Right lobe of liver (tissue), 6 donors: Measurements from ENCODE around the gene NPIPA5. TPM values are rescaled to one million over a fixed set of nuclear protein-coding genes. Genes with fewer than 3 reads are reported as not detected.
"Not testable (repeated sequence)": the region's sequence is repeated elsewhere in the genome, so short reads cannot be mapped to it uniquely, and the experiment has no call there.

Source experiments
- ATAC-seq, 4 donors: fragments of 200-7000 bp; cut with Tn5 transposase; one replicate each; pipeline ENCODE4 v1.9.1; 2020; ENCODE audit warnings: mild to moderate bottlenecking in 4 of 4, moderate library complexity in 4 of 4
- DNase-seq, 3 donors: peaks; one replicate each; pipeline ENCODE4 v3.0.0-alpha.2; 2020
- H3K27ac ChIP-seq, 3 donors: fragments of 200-600 bp; one replicate each; pipeline ENCODE4 v1.8.0; 2022
- H3K27me3 ChIP-seq, 2 donors: fragments of 200-600 bp; one replicate each; pipeline ENCODE4 v1.8.0; 2022
- H3K36me3 ChIP-seq, 4 donors: fragments of 200-600 bp; sonication (generic) in 1 of 4; one replicate each; pipeline versions ENCODE4 v1.5.1 to v1.8.0; 2017 to 2022; ENCODE audit warnings: control low read depth in 1 of 4
- H3K4me1 ChIP-seq, 4 donors: fragments of 200-600 bp; sonication (generic) in 1 of 4; one replicate each; pipeline versions ENCODE4 v1.5.1 to v1.8.0; 2017 to 2022; ENCODE audit warnings: control low read depth in 1 of 4
- H3K4me3 ChIP-seq, 3 donors: fragments of 200-600 bp; one replicate each; pipeline ENCODE4 v1.8.0; 2022
- H3K9me3 ChIP-seq, 4 donors: fragments of 200-600 bp; sonication (generic) in 1 of 4; one replicate each; pipeline versions ENCODE4 v1.5.1 to v1.8.0; 2017 to 2022; ENCODE audit warnings: control low read depth in 1 of 4
- CTCF ChIP-seq, 4 donors: fragments of 200-600 bp in 3 of 4; fragments of 450-650 bp in 1 of 4; IDR thresholded peaks; one replicate each; pipeline versions ENCODE4 v1.5.1 to v1.8.0; 2016 to 2022; ENCODE audit warnings: antibody characterized with exemption in 4 of 4, mild to moderate bottlenecking in 2 of 4
- POLR2A ChIP-seq: fragments of 450-650 bp; IDR thresholded peaks from one replicate; pipeline ENCODE4 v1.6.1; 2017; ENCODE audit warnings: antibody characterized with exemption, mild to moderate bottlenecking
- whole genome bisulfite sequencing: methylation state at CpG from one replicate; pipeline ENCODE4 v1.1.6; 2018; ENCODE audit warnings: low coverage, low lambda C conversion rate; ENCODE audit not compliant: insufficient coverage; ENCODE audit errors: missing lambda C conversion rate; 5-methylcytosine and 5-hydroxymethylcytosine counted together
- intact Hi-C, 2 donors: fragments of 100-400 bp; cut with DNase I; formaldehyde crosslinking; loops; one replicate each; pipeline versions ENCODE4 v1.11.2 to v1.14.1; 2022
- total RNA-seq, 6 experiments: library from RNA; depleted of rRNA in 2 of 6; stranded (reverse); fragments of >200 nt in 2 of 6; fragmentation: NEBNext Ultra II Directional in 3 of 6; extraction: Animal tissue kit (Norgen Biotek cat#: 25700) in 3 of 6; gene quantifications; one replicate each; pipeline versions ENCODE4 v1.1.0 to v1.2.4, GENCODE V29; 2016 to 2023
- donor health status: DM: no; HTN: yes; CAD: no.
- donor health status: DM: no; HTN: no; CAD: no.
- donor health status: DM: no; HTN: no; CAD: no.
- donor health status: DM: no; HTN: yes; CAD: no.
- donor health status: DM: no; HTN: yes; CAD: no.

Gene NPIPA5
- total RNA-seq, 6 experiments from 2014 or later, result 1.9 to 5.5 (median 3.5) TPM; not detected in 1

DNA sequence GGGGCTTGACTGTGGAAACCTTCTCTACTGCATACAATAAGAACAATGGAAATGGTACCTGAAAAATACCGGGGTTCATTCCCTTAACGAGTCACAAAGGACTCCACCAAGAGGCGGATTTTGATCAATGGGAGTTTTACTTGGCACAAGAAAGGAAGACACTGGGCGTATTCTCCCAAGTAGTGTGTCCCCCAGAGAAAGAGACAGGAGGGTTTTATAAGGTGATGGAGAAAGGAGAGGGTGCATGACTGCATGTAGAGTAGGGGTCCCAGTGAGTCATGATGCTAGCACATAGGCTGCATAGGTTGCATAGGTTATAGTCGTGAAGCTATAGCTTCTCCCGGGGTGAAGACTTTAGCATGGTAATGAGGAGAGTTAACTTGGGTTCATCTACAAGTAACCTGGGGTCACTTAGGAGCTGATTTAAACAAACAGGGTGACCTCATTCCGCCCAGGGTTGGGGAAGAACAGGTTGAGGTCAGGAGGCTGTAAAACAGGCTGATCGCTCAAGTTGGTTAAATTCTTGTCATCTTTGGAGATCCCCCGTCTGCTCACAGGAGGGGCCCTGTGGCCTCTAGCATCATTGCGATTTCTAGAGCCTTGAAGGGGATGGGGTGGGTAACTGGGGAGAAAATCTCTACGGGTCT, 19.0 kb upstream of the NPIPA5 start:
- H3K4me3 ChIP-seq, result peak overlapping the region in 2 of 3 donors; percentile 66 to 67
- intact Hi-C loops, result no loop called here
- no peak for TF ChIP-seq POLR2A
- TF ChIP-seq CTCF (IDR thresholded peaks at IDR 0.05), result no peak
- H3K9me3 ChIP-seq, result no peaks in the 10 kb centered on the region
- peaks cover 0 to 25% (median 4%) of the 10 kb centered on the region in 4 donors for H3K4me1 ChIP-seq
- H3K36me3 ChIP-seq, result no peaks in the 10 kb centered on the region
- WGBS, result 32% methylated on average over 5 of the region's 11 CpGs
- peak overlapping the region in 1 of 3 donors; percentile 84 for H3K27ac ChIP-seq
- ATAC-seq (peak in 2 of 4 donors; percentile 29 to 44), DNase-seq (no peak)
- H3K27me3 ChIP-seq, result no peaks in the 10 kb centered on the region

GRCh38 chr16:15396509-15396829, 18.4 kb upstream of the NPIPA5 start:
- H3K9me3 ChIP-seq, DNase-seq, H3K27me3 ChIP-seq, H3K36me3 ChIP-seq, intact Hi-C loops: not testable (repeated sequence)
- Histone ChIP-seq H3K4me3 (peak overlapping the region; percentile 53 to 67 (median 66)), H3K4me1 (peaks cover 0 to 25% (median 4%) of the 10 kb centered on the region in 4 donors), H3K27ac (peak overlapping the region in 2 of 3 donors; percentile 49 to 84)
- no CpG with 5 or more reads among the region's 8 CpGs for WGBS
- ATAC-seq, result peak; percentile 2 to 20 (median 8)

- ATAC-seq (peak; percentile 67 to 92 (median 78)), DNase-seq (peak; percentile 69 to 86 (median 82))
- Histone ChIP-seq H3K4me1 (peaks cover 0 to 25% (median 4%) of the 10 kb centered on the region in 4 donors), H3K27ac (peak within 1 kb of the TSS in 2 of 3 donors; percentile 49 to 84), H3K4me3 (peak within 1 kb of the TSS; percentile 53 to 67 (median 66))
- H3K27me3 ChIP-seq, H3K9me3 ChIP-seq, H3K36me3 ChIP-seq, intact Hi-C loops: not testable (repeated sequence)
- 5% methylated on average over 15 of the region's 79 CpGs for WGBS
- peak; percentile 57 for TF ChIP-seq POLR2A
These were observed 17.8 kb upstream of the NPIPA5 start, which contains the start of gene MPV17L for GRCh38 chr16:15395631-15396508. Gene MPV17L, plus strand, starts transcription at chr16:15395754. Its CDS starts 144 bp downstream, at chr16:15395898.

GRCh38 chr16:15393025-15393424, 14.9 kb upstream of the NPIPA5 start:
- H3K36me3 ChIP-seq, H3K27ac ChIP-seq, intact Hi-C loops, H3K27me3 ChIP-seq, H3K4me3 ChIP-seq, DNase-seq, H3K9me3 ChIP-seq, ATAC-seq: not testable (repeated sequence)
- 80% methylated on average over 5 of the region's 8 CpGs for WGBS
- peaks cover 0 to 13% (median 0%) of the 10 kb centered on the region in 4 donors for H3K4me1 ChIP-seq

DNA sequence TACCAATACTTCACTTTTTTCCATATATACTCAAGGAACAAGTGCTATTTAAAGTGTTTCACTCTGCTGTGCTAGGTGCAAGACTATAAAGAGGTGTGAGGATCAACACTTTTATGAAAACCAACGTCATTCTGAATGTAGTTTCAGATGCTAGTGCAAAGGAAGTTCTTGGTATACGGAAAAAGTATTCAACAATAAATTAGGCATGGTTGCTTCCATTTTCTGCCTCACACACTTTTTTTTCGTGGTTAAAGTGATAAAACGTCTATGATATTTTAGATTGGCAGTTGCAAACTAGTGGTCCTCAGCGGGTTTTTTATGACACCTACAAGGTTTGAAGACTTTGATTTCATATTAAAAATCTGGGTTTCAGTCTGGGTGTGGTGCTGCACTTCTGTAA, 11.8 kb upstream of the NPIPA5 start:
- H3K9me3 ChIP-seq, H3K27ac ChIP-seq, DNase-seq, H3K4me3 ChIP-seq, H3K36me3 ChIP-seq, H3K4me1 ChIP-seq, H3K27me3 ChIP-seq, ATAC-seq, intact Hi-C loops: not testable (repeated sequence)
- 67% methylated on average over 5 of the region's 5 CpGs for WGBS

DNA sequence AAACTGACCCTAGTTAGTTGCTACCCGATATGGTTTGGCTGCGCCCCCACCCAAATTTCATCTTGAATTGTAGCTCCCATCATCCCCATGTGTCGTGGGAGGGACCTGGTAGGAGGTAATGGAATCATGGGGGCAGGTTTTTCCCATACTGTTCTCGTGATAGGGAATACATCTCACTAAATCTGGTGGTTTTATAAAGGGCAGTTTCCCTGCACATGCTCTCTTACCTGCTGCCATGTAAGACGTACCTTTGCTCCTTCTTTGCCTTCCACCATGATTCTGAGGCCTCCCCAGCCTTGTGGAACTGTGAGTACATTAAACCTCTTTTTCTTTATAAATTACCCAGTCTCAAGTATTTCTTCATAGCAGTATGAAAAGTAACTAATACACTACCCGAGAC, 10.0 kb upstream of the NPIPA5 start:
- H3K9me3 ChIP-seq, ATAC-seq, H3K27ac ChIP-seq, intact Hi-C loops, H3K4me1 ChIP-seq, DNase-seq, H3K4me3 ChIP-seq, H3K36me3 ChIP-seq, H3K27me3 ChIP-seq: not testable (repeated sequence)
- WGBS, result 82% methylated on average over 6 of the region's 6 CpGs

GRCh38 chr16:15382810-15383209, 4.7 kb upstream of the NPIPA5 start:
- DNase-seq, ATAC-seq, H3K27ac ChIP-seq, intact Hi-C loops, H3K4me1 ChIP-seq, H3K36me3 ChIP-seq, H3K27me3 ChIP-seq, H3K4me3 ChIP-seq, H3K9me3 ChIP-seq: not testable (repeated sequence)
- 70% methylated on average over 1 of the region's 3 CpGs for WGBS

GRCh38 chr16:15357495-15357894, 20.6 kb downstream of the NPIPA5 start:
- whole genome bisulfite sequencing, result 80% methylated on average over 1 of the region's 7 CpGs

GRCh38 chr16:15354846-15355245, 23.2 kb downstream of the NPIPA5 start:
- ATAC-seq, H3K36me3 ChIP-seq, H3K27ac ChIP-seq, intact Hi-C loops, H3K27me3 ChIP-seq, H3K4me3 ChIP-seq, H3K4me1 ChIP-seq, H3K9me3 ChIP-seq, DNase-seq: not testable (repeated sequence)
- WGBS, result no CpG with 5 or more reads among the region's 2 CpGs

More at GRCh38 chr16:15357495-15357894, 20.6 kb downstream of the NPIPA5 start:
- H3K36me3 ChIP-seq, DNase-seq, H3K4me1 ChIP-seq, H3K27me3 ChIP-seq, H3K27ac ChIP-seq, H3K9me3 ChIP-seq, ATAC-seq, intact Hi-C loops, H3K4me3 ChIP-seq: not testable (repeated sequence)

DNA sequence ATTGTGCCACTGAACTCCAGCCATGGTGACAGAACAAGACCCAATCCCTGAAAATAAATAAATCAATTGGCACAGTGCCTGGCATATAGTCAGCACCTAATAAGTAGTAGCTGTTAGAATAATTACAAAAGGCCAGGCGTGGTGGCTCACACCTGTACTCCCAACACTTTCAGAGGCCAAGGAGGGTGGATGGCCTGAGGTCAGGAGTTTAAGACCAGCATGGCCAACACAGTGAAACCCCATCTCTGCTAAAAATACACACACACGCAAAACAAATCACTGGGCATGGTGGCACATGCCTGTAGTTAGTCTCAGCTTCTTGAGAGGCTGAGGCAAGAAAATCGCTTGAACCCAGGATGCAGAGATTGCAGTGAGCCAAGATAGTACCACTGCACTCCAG, 25.2 kb downstream of the NPIPA5 start:
- intact Hi-C loops, H3K4me1 ChIP-seq, H3K4me3 ChIP-seq, ATAC-seq, H3K9me3 ChIP-seq, DNase-seq, H3K27ac ChIP-seq, H3K27me3 ChIP-seq, H3K36me3 ChIP-seq: not testable (repeated sequence)
- WGBS, result no CpG with 5 or more reads among the region's 3 CpGs
